ENCODE measurements around the gene SEZ6L2.

DNA sequence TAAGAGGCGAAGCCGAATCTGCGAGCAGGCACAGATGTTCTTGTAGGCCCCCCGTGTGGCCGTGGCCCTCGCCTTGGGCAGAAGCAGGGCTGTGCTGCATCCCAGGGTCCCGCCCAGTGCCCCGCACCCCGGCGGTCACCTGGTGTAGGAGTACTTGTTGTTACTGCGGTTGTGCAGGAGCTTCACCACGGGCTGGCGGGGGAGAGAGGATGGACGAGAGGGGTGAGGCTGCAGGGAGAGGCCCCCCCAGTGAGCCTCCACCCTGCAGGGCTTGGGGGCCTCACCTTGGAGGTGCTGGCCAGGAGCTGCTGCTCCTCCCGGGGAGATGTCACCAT is 12.3 kb upstream of the SEZ6L2 start:
- TF ChIP-seq ATF4 (CRISPR knock-in tag; IDR thresholded peaks at IDR 0.05) (no peak), GTF2E2 (tag; IDR thresholded peaks at IDR 0.05) (no peak), ZNF24 (IDR thresholded peaks at IDR 0.05) (no peak), ZNF76 (CRISPR knock-in tag; IDR thresholded peaks at IDR 0.05; ENCODE audit: borderline replicate concordance) (no peak), YY1 (IDR thresholded peaks at IDR 0.05; ENCODE audit: borderline replicate concordance in 1 of 3, control insufficient read depth in 1 of 3, extremely low read depth in 1 of 3, insufficient read depth in 3 of 3, insufficient read length in 1 of 3, insufficient replicate concordance in 2 of 3, low read depth in 1 of 3, low read length in 2 of 3) (no peak), CBX8 (IDR thresholded peaks at IDR 0.05; ENCODE audit: borderline replicate concordance, extremely low read depth, low read depth, low read length, poor library complexity, severe bottlenecking) (no peak), CTCF (IDR thresholded peaks at IDR 0.05 in 2 of 3, conservative IDR thresholded peaks at IDR 0.05 in 1 of 3; ENCODE audit: insufficient read depth in 2 of 3, low read depth in 1 of 3, low read length in 3 of 3) (no peak), ZNF384 (IDR thresholded peaks at IDR 0.05; ENCODE audit: low read depth, low read length) (no peak), ESRRA (IDR thresholded peaks at IDR 0.05; ENCODE audit: borderline replicate concordance, low read depth) (no peak), RBBP5 (IDR thresholded peaks at IDR 0.05; ENCODE audit: borderline replicate concordance, insufficient read depth, low read length, poor library complexity, severe bottlenecking) (no peak), GABPB1 (CRISPR knock-in tag; IDR thresholded peaks at IDR 0.05) (no peak), ZNF224 (CRISPR knock-in tag; IDR thresholded peaks at IDR 0.05) (no peak), TGIF2 (CRISPR knock-in tag; IDR thresholded peaks at IDR 0.05) (no peak)

All from K562 (cell line).